IPS-NIHi7 (cell line): Measurements from ENCODE around the gene GATAD2A.

ENCODE experiments used
- DNase-seq: peaks from one replicate; pipeline ENCODE4 v3.0.0; 2012; ENCODE audit warnings: mixed read lengths; ENCODE audit errors: extremely low spot score

The GATAD2A gene

GRCh38 chr19:19507354-19507753 lies 101.9 kb downstream of the GATAD2A start:
- DNase-seq = no peak

- no peak for DNase-seq
Observed at GRCh38 chr19:19508217-19508616, 102.7 kb downstream of the GATAD2A start.

GRCh38 chr19:19510432-19510831 lies 105.0 kb downstream of the GATAD2A start:
- no peak for DNase-seq

- no peak for DNase-seq
Observed at GRCh38 chr19:19513682-19514081, 108.2 kb downstream of the GATAD2A start.

GRCh38 chr19:19514215-19514657 lies 108.8 kb downstream of the GATAD2A start:
- DNase-seq = no peak

- DNase-seq = no peak
Observed at GRCh38 chr19:19514881-19515641, 109.6 kb downstream of the GATAD2A start, which contains the start of gene TSSK6. TSSK6 (minus strand) TSS chr19:19515548; CDS start chr19:19515427, 121 bp downstream.

- peak; percentile 90 for DNase-seq
Observed at GRCh38 chr19:19515642-19516519, 110.4 kb downstream of the GATAD2A start, which contains the start of gene NDUFA13. NDUFA13 (plus strand) TSS chr19:19516225; CDS start chr19:19516239, 14 bp downstream.

- no peak for DNase-seq
Observed at GRCh38 chr19:19517235-19517619, 111.8 kb downstream of the GATAD2A start.

- DNase-seq = no peak
Observed at GRCh38 chr19:19520989-19521388, 115.5 kb downstream of the GATAD2A start.

GRCh38 chr19:19523177-19523576 lies 117.7 kb downstream of the GATAD2A start:
- DNase-seq = no peak

- no peak for DNase-seq
Observed at GRCh38 chr19:19524053-19524452, 118.6 kb downstream of the GATAD2A start.

GRCh38 chr19:19525611-19526380 lies 120.3 kb downstream of the GATAD2A start:
- DNase-seq = no peak

- no peak for DNase-seq
Observed at GRCh38 chr19:19526581-19527370, 121.3 kb downstream of the GATAD2A start.

GRCh38 chr19:19527371-19527656 lies 121.8 kb downstream of the GATAD2A start:
- DNase-seq = no peak

- DNase-seq = no peak
Observed at GRCh38 chr19:19527674-19528625, 122.5 kb downstream of the GATAD2A start.

- DNase-seq = peak; percentile 66
Observed at GRCh38 chr19:19528721-19529490, 123.4 kb downstream of the GATAD2A start, which contains the start of gene YJEFN3. YJEFN3 (plus strand) TSS chr19:19528911; CDS start chr19:19528933, 22 bp downstream.

- DNase-seq = no peak
Observed at GRCh38 chr19:19529783-19530422, 124.4 kb downstream of the GATAD2A start.

- no peak for DNase-seq
Observed at GRCh38 chr19:19530423-19530804, 124.9 kb downstream of the GATAD2A start.

GRCh38 chr19:19530889-19531288 lies 125.4 kb downstream of the GATAD2A start:
- DNase-seq = no peak
